ENCODE measurements around the gene WWOX. TPM values are rescaled to one million over a fixed set of nuclear protein-coding genes. Genes with fewer than 3 reads are reported as not detected.

The WWOX gene
- total RNA-seq, 1 donor = 24.2 TPM

- no peak for DNase-seq (ENCODE audit: low read depth)
- no peak overlapping the region for H3K4me3 ChIP-seq (ENCODE audit: low read depth, low read length)
- no peak for TF ChIP-seq CTCF (IDR thresholded peaks at IDR 0.05; ENCODE audit: insufficient read depth, low read length)
These were observed 529.1 kb downstream of the WWOX start for GRCh38 chr16:78628461-78629045.

GRCh38 chr16:78629173-78629572 lies 529.7 kb downstream of the WWOX start:
- no peak for TF ChIP-seq CTCF (IDR thresholded peaks at IDR 0.05; ENCODE audit: insufficient read depth, low read length)
- no peak for DNase-seq (ENCODE audit: low read depth)
- no peak overlapping the region for H3K4me3 ChIP-seq (ENCODE audit: low read depth, low read length)

GRCh38 chr16:78630102-78630501 lies 530.6 kb downstream of the WWOX start:
- no peak overlapping the region for H3K4me3 ChIP-seq (ENCODE audit: low read depth, low read length)
- DNase-seq (ENCODE audit: low read depth) = no peak
- TF ChIP-seq CTCF (IDR thresholded peaks at IDR 0.05; ENCODE audit: insufficient read depth, low read length) = no peak

- DNase-seq (ENCODE audit: low read depth) = no peak
- H3K4me3 ChIP-seq (ENCODE audit: low read depth, low read length) = no peak overlapping the region
- no peak for TF ChIP-seq CTCF (IDR thresholded peaks at IDR 0.05; ENCODE audit: insufficient read depth, low read length)
These were observed 534.1 kb downstream of the WWOX start for GRCh38 chr16:78633551-78633950.

GRCh38 chr16:78635807-78636206 lies 536.4 kb downstream of the WWOX start:
- no peak overlapping the region for H3K4me3 ChIP-seq (ENCODE audit: low read depth, low read length)
- no peak for TF ChIP-seq CTCF (IDR thresholded peaks at IDR 0.05; ENCODE audit: insufficient read depth, low read length)
- DNase-seq (ENCODE audit: low read depth) = no peak

GRCh38 chr16:78638371-78638770 lies 538.9 kb downstream of the WWOX start:
- no peak overlapping the region for H3K4me3 ChIP-seq (ENCODE audit: low read depth, low read length)
- TF ChIP-seq CTCF (IDR thresholded peaks at IDR 0.05; ENCODE audit: insufficient read depth, low read length) = no peak
- DNase-seq (ENCODE audit: low read depth) = no peak

- no peak for DNase-seq (ENCODE audit: low read depth)
- no peak overlapping the region for H3K4me3 ChIP-seq (ENCODE audit: low read depth, low read length)
- no peak for TF ChIP-seq CTCF (IDR thresholded peaks at IDR 0.05; ENCODE audit: insufficient read depth, low read length)
These were observed 540.3 kb downstream of the WWOX start for GRCh38 chr16:78639775-78640174.
